Measurements from ENCODE around the gene RUNDC3A.

RUNDC3A gene

GRCh38 chr17:44361292-44362260, 53.2 kb downstream of the RUNDC3A start (continued):
- TF ChIP-seq ZNF112 (tag by site-specific recombination; IDR thresholded peaks at IDR 0.05) (no peak), ZNF274 (IDR thresholded peaks at IDR 0.05; ENCODE audit: low read length) (no peak), ZNF274 (tag by site-specific recombination; IDR thresholded peaks at IDR 0.05; ENCODE audit: borderline replicate concordance) (no peak), ZNF423 (tag by site-specific recombination; IDR thresholded peaks at IDR 0.05) (no peak), ZNF510 (tag by site-specific recombination; IDR thresholded peaks at IDR 0.05; ENCODE audit: insufficient replicate concordance) (no peak), ZNF280C (tag by site-specific recombination; IDR thresholded peaks at IDR 0.05) (no peak), KLF8 (tag by site-specific recombination; IDR thresholded peaks at IDR 0.05) (no peak), ZNF514 (tag by site-specific recombination; IDR thresholded peaks at IDR 0.05) (no peak), ZNF558 (tag by site-specific recombination; IDR thresholded peaks at IDR 0.05) (no peak), OSR2 (tag by site-specific recombination; IDR thresholded peaks at IDR 0.05) (no peak), HOXC10 (CRISPR knock-in tag; IDR thresholded peaks at IDR 0.05) (no peak), ZSCAN5A (tag by site-specific recombination; IDR thresholded peaks at IDR 0.05) (no peak), HIC1 (tag by site-specific recombination; IDR thresholded peaks at IDR 0.05) (no peak), ZNF843 (tag by site-specific recombination; IDR thresholded peaks at IDR 0.05) (no peak), ZNF302 (tag by site-specific recombination; IDR thresholded peaks at IDR 0.05; ENCODE audit: low read depth) (no peak), ZNF26 (tag by site-specific recombination; IDR thresholded peaks at IDR 0.05) (no peak), ZNF19 (tag by site-specific recombination; IDR thresholded peaks at IDR 0.05; ENCODE audit: low read depth) (no peak), CTCF (tag by site-specific recombination; IDR thresholded peaks at IDR 0.05) (no peak), ZNF248 (tag by site-specific recombination; IDR thresholded peaks at IDR 0.05) (no peak), ZBTB10 (tag by site-specific recombination; IDR thresholded peaks at IDR 0.05) (no peak; the same call in 1 of the 2 replicates), ZNF350 (tag by site-specific recombination; IDR thresholded peaks at IDR 0.05) (no peak), ZNF335 (tag by site-specific recombination; conservative IDR thresholded peaks at IDR 0.05) (no peak), HOXD13 (CRISPR knock-in tag; IDR thresholded peaks at IDR 0.05; ENCODE audit: borderline replicate concordance) (no peak), ZBTB44 (tag by site-specific recombination; IDR thresholded peaks at IDR 0.05) (no peak), GLIS1 (tag by site-specific recombination; IDR thresholded peaks at IDR 0.05) (peak; percentile 38), MYNN (tag by site-specific recombination; IDR thresholded peaks at IDR 0.05; ENCODE audit: borderline replicate concordance) (no peak)
